DMS 273 (cell line): ENCODE results near the gene CD3E.
A peak's percentile ranks its signal among the peaks of the same experiment; 100 is the strongest.
"Not testable (repeated sequence)": the region's sequence is repeated elsewhere in the genome, so short reads cannot be mapped to it uniquely, and the experiment has no call there.

Source experiments
- DNase-seq: peaks from one replicate; lab custom pipeline; 2025; ENCODE audit not compliant: unreplicated experiment; lab: John Stamatoyannopoulos, UW

The CD3E gene

DNA sequence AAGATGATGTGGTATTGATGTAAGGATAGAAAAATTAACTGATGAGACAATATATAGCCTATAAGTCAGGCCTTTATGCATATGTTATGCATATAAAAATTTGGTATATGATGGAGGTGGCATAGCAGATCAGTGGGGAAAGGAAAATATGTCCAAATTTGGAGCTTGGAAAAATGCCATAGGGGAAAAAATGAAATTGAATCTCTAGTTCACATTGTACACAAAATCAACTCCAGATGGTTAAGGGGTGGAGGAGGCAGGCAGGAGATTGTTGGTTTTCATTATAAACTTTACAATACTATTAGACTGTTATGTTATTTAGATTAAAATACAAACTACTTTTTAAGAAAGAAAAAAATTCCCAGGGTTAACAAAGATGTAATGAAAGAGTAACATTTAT, 15.1 kb upstream of the CD3E start:
- no peak for DNase-seq

DNA sequence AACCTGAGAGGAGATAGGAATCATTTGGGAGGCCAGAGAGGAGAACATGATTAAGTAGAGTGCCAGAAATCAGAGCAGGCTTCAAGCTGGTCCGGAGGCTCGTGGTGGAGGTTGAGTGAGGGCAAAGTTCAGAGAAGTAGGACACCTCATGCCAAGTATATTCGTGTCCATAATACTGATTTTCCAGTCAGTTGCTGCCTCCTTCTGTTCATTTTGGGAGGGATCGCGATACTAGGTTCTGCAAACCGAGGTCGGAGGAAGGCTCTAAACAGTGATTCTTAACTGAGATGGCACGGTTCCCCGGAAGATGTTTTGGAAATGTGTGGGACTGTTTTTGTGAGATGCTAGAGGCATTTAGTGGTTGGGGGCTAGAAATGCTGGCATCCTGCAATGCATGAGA, 13.6 kb upstream of the CD3E start:
- peak; percentile 37 for DNase-seq

DNA sequence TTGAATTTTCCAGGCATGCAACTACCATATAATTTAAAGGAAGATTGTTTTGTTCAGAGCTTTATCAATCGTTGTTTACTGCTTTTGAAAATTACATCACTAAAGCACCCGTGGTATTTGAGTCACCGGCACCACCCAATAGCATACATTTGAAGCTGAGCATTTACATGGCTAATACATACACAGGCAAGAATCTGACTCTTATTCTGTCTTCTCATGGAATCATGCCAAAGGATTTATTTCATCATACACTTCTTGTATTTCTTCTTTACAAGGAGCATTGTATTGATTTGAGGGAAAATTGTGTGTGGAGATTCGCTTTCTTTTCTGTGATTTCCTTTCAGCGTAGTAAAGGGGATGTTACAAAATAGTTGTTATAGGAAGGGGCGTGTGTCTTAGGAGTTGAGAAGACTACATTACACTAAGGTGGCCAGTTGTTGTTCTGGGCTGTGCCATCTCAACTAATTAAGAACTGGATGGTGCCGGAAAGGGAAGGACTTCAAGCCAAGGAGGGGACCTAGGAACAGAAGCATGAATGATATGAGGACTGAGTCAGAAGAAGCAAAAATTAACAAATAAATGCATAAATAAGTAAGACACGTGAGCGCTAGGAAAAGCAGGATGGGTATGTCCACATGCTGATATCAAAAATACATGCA, 12.9 kb upstream of the CD3E start:
- no peak for DNase-seq

DNA sequence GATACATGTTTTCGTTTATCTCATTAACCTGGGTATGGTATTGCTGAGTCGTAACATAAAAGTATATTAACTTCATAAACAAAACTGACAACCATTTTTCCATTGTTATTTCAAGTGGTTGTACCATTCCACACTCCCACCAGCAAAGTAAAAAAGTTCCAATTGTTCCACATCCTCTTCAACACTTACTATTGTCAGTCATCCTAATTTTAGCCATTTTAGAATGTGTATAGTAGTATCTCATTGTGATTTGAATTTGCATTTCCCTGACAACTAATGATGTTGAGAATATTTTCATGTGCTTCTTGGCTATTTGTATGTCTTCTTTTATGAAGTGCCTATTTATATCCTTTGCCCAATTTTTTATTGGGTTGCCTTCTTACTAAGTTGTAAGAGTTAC, 10.5 kb upstream of the CD3E start:
- no peak for DNase-seq

DNA sequence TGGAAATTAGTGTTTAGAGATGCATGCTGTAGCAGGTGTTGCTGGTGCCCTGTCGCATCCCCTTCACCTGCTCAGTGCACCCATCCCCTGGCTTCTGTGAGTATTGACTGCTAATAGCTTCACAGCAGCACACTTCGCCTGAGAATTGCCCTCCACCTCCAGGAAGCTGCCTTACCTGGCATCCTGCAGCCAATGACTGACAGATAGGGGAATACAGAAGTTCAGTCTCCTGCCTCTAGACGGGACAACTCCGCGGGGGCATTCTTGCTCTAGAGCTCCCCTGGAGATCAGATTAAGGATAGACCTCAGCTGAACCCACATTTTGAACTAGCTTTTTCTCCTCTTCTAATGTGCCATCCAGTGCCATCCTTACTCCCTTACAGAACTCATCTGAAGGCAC, 9.3 kb upstream of the CD3E start:
- no peak for DNase-seq

DNA sequence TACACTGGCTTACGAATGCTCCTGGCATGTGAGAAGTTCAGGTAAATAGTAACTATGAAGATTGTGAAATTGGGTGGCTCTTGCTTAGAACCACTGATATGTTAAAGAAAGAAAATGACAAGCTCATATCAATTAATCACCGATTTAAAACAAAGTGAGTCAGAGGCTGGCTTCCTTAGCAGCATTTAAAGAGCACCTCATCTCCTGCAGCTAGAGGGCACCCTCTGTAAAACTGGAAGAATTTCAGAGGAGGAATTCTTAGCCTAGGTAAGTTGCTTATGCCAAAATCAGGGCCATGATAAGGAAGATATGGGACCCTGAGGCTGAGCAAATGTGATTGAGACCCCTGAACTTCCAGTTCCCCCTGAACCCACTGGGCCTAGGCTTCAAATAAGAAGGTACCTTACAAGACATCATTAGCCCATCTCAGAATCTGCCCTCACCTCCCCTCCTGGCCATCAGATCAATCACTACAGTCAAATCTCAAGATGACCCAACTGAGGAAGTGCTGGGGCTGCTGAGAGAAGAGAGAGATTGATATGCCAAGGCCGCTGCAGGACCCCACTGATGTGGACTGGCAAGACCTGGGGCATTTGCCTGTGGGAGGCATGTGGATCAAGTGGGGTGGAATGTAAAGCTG, 8.6 kb upstream of the CD3E start:
- DNase-seq: peak; percentile 21

DNA sequence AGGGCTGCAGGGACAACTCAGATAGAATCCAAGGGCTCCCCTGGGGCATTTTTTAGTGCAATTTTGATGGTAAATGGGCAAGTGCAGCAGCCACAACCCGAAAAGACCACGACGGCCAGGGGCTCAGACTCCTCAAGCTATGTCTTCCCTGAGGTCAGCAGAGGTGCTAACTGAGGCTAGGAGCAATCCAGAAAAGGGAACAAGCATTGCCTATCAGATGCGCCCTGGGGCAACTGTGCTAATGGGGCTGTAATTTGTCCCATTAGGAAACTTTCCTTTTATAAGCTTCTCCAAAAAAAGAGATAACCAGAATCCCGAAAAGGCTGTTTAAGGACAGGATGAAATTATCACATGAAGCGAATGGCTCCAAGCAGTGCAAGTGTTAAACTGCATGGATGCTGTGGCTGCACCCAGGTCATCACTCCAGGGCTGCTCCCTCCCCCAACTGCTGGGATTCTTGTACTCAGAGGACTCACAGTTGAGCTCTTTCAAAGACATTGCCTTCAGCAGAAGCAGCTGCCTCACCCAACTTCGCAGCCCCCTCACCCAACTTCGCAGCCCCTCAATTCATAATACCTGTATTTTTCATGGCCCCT, 2.8 kb upstream of the CD3E start:
- no peak for DNase-seq

DNA sequence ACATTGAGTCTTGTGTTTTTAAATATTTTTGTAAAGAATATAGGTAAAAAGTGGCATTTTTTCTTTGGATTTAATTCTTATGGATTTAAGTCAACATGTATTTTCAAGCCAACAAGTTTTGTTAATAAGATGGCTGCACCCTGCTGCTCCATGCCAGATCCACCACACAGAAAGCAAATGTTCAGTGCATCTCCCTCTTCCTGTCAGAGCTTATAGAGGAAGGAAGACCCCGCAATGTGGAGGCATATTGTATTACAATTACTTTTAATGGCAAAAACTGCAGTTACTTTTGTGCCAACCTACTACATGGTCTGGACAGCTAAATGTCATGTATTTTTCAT, 333 bp upstream of the CD3E start:
- no peak for DNase-seq

DNA sequence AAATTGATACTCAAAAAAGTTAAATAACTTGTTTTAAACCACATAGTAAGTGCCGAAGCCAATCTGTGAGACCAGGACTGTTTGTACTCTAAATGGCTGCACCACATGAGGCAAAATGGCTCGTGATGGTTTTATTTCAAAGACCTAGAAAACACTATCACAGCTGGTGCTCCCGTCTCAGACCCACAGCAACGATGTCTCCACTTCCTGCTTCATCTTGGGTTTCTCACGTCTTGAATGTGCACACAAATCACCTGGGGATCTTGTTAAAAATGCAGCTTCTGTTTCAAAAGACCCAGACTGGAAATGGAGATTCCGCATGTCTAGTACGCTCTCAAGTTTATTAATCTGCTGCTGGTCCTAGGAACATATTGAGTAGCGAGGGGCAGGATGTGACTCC, 1.2 kb downstream of the CD3E start:
- DNase-seq: no peak

DNA sequence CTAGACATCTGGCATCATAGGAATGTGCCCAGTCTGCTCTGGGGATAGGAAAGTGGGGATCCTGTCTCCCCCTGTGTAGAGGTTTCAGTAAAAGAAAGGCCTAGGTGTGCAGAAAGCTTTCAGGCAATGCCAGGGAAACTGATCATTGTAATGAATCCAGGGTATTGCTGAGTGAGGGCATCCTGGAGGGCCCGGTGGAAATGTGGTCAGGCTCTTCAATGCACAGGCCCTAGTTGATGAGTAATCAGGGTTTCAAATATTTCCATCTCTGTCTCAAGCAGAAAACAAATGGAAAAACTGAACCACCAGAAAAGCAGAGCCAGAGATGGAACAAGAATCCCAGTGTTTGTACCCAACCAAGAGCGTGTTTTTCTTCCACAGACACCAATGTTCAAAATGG, 2.0 kb downstream of the CD3E start:
- no peak for DNase-seq

DNA sequence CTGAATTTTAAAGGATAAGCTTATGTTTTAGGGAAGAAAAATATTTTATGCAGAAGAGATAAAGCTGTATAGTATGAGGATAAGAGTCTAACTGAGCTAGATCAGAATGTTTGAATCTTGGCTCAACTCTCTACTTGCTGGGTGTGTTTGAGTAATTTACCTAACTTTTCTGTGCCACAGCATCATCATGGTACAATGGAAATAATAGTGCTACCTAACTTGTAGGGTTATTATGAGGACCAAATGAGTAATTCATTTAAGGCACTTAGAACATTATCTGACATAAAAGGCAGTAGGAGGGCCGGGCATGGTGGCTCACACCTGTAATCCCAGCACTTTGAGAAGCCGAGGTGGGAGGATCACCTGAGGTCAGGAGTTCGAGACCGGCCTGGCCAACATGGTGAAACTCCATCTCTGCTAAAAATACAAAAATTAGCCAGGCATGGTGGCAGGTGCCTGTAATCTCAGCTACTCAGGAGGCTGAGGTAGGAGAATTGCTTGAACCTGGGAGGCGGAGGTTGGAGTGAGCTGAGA, 4.5 kb downstream of the CD3E start:
- not testable (repeated sequence) for DNase-seq

DNA sequence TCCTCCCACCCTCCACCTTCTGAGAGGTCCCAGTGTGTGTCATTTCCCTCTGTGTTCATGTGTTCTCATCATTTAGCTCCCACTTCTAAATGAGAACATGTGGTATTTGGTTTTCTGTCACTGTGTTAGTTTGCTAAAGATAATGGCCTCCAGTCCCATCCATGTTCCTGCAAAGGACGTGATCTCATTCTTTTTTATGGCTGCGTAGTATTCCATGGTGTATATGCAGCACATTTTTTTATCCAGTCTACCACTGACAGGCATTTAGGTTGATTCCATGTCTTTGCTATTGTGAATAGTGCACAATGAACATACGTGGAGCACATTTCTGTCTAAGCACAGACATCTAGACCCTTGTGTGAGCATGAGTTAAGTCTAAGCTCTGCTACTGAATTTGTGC, 5.7 kb downstream of the CD3E start:
- no peak for DNase-seq

DNA sequence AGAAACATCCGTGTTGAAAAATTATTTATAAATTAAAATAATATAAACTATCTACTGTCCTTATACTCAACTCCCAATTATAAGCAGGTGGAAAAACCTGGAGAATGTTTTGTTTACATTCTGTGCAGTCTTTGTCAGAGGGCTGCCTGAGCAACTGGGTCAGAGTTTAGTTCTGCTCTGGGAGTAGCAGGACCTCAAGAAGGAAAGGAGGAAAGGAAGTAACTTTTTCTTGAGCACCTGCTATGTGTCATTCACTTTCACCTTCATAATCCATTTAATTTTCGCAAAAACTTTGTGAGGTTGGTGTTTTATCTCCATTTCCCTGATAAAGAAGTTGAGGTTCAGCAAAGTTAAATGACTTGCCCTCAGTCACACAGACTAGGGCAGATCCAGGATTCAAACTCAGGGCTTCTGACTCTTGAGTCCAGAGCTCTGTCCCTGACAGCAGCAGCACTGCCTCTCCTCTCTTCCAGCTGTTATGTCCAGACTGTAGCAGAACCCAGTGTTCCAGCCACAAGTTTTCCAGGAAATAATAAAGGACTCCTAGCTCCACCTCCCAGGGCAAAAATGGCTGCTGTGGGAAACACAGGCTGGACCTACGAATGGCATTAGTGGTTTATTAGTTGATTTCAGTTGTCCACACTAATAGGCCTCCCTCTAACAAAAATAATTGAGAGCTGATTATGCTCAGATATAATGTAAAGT, 6.4 kb downstream of the CD3E start:
- DNase-seq: no peak

DNA sequence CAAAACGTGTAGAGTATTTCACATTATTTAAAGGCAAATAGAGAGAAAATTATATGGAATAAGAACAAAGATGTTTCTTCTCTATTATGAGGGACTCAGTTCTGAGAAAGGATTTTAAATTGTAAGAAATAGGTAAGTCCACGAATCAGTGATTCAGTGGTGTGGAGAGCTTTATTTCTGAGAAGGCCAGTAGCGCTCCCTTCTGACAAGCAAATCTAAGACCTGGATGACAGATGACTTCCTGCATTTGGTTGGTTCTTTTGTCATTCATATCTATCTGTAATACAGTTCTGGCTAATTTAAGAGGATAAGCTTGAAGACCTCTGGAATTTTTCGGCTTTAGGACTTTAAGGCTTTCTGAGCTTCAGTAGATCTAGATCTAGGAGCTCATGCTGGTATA, 7.0 kb downstream of the CD3E start:
- DNase-seq: no peak

DNA sequence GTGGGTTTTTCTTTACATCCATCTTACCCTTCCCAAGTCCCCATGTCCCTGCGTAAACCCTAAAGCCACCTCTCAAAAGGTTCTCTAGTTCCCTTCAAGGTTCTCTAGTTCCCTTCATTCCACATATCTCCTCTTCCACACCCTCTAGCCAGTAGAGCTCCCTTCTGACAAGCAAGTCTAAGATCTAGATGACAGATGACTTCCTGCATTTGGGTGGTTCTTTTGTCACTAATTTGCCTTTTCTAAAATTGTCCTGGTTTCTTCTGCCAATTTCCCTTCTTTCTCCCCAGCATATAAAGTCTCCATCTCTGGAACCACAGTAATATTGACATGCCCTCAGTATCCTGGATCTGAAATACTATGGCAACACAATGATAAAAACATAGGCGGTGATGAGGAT, 7.8 kb downstream of the CD3E start:
- no peak for DNase-seq

DNA sequence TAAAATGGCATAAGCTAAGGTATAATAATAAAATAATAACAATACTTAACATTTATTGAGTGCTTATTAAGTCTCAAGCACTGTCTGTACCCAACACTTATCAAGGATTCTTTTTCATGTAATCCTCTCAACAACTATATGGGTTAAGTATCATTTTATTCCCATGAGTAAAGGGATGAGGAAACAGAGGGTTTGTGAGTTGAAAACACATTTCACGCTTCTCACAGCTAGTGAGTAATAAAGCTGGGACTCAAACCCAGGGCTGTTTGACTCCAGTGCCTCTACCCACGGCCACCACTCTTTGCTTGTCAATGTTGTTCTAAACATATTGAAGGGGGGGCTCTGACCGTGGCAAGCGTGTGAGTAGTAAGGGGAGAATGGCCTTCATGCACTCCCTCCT, 8.7 kb downstream of the CD3E start:
- DNase-seq: no peak

DNA sequence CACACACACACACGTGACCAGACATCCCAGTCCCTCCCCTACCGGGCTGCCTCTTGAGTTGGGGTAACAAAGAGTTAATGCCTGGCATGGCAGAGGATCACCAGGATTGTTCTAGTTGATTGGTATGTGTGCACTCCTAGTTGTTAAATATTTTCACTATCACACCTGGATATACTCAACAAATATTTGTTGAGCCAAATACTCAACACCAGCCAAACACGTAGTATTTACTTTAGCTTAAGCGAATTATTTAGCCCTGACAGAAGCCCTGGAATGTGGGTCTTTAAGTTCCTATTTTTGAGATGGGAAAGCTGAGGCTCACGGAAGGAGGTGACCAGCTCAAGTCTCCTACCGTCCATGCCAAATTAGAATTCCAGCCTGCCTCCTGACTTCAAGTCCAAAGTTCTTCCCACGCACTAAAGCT, 10.5 kb downstream of the CD3E start:
- DNase-seq: no peak

DNA sequence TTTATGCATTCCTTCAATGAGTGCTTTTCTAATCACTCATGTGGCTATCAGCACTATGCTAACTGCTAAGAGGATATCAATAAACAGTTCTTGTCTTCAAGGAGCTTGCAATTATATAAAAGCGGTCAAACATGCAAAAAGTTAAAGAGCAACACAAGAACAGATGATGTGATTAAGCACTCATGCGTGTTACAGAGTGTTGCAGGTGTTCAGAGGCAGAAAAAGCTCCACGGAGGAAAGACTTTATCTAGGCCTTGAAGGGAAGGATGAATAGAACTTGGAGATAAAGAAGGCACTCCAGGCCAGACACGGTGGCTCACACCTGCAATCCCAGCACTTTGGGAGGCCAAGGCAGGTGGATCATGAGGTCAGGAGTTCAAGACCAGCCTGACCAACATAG, 13.6 kb downstream of the CD3E start:
- DNase-seq: no peak

DNA sequence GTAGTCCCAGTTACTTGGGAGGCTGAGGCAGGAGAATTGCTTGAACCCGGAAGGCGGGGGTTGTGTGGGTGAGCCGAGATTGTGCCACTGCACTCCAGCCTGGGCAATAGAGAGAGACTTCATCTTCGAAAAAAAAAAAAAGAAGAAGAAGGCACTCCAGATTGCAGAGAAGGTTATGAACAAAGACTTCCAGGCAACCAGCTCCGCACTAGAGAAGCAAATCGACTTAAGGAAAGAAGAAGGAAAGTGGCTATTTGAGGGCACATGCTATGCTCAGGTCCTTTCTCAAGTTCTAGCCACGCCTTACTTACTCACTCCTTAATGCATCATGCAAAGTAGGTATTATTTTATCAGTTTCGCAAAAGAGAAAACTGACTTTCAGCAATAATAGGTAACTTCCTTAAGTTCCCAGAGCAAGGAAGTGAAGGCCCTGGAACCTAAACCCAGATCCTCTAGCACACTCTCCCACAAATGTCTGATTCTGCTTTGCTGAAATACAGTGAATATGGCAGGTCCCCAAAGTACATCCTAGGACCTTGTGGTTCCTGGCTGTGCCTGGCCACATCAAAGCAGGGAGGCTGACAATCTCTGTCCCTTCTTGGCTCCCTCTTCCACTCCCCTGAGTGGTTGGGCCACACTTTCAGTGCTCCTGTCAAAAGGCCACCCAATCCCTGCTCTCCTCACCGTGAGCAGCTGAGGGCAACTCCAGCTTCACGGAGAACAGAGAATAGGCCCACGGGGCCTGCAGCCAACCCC, 14.2 kb downstream of the CD3E start:
- DNase-seq: no peak

DNA sequence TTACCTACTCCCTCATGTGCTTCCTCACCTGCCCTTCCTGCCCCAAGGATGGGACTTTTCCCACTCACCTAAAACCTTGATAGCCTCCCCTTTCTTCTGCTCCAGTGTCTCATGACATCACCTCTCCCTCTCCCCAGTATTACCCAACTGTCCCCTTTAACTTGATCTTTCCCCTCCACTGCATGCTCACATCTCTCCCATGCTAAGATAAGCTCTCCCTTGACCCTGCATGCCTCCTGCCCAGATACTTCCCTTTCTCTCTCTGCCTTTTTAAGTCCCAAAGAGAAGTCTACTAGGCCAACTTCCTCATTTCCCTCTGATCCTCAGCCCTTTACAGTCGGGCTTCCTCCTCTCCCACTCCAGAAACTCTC, 14.8 kb downstream of the CD3E start:
- no peak for DNase-seq

DNA sequence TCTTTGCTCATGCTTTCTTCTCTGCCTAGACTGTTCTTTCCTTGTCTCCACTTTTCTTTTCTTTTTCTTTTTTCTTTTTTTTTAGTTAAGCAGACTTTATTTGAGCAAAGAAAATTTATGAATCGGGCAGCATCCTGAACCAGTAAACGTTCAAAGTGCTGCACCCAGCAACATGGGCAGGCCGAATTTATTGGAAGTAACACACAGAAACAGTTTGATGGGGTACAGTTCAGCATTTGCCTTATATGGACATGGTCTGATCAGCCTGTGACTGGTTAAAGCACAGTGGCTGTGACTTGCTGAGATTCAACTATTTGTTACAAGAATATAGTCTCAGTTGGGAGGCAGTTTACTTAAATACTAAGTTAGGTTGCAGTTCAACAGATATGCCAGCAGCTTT, 16.0 kb downstream of the CD3E start:
- DNase-seq: no peak
